ENCODE results near the gene DNAAF2.

DNA sequence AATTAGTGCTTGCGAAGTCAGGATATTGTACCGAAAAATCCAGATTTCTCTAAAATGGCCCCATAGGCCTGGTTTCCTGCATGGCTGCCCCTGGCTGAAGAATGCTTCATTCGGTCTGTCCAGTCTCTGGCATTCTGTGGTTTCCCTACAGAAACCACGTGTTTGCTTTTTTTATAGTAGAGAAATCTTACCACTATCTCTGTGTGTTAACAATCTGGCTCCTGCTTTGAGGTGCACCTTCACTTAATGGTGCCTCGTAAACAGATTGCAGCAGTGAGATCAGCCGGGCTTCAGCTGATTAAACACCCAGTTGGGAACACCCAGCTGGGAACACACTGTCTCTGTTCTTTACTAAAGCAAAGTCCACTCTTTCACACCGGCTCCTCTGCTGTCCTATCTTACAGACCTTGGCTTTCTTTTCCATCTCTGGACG, 6.7 kb upstream of the DNAAF2 start:
- TF ChIP-seq CTCF (IDR thresholded peaks at IDR 0.05 in 2 of 3, conservative IDR thresholded peaks at IDR 0.05 in 1 of 3; ENCODE audit: borderline replicate concordance in 1 of 3, insufficient read depth in 1 of 3, low read depth in 2 of 3, low read length in 2 of 3) (no peak), EZH2 (IDR thresholded peaks at IDR 0.05) (no peak), POLR2AphosphoS5 (IDR thresholded peaks at IDR 0.05; ENCODE audit: low read depth, low read length) (no peak), POLR2A (IDR thresholded peaks at IDR 0.05; ENCODE audit: borderline replicate concordance, extremely low read depth, insufficient read depth, insufficient read length) (no peak), ZFX (IDR thresholded peaks at IDR 0.05) (no peak), REST (IDR thresholded peaks at IDR 0.05; ENCODE audit: low read depth) (no peak), SIN3A (IDR thresholded peaks at IDR 0.05; ENCODE audit: low read depth) (no peak)
- TF ChIP-seq, protein P1, sequence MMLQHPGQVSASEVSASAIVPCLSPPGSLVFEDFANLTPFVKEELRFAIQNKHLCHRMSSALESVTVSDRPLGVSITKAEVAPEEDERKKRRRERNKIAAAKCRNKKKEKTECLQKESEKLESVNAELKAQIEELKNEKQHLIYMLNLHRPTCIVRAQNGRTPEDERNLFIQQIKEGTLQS (IDR thresholded peaks at IDR 0.05) = no peak
